Chondrocyte (in vitro differentiated cells): ENCODE measurements around the gene ZNF576. TPM values are rescaled to one million over a fixed set of nuclear protein-coding genes. Genes with fewer than 3 reads are reported as not detected.
A peak's percentile ranks its signal among the peaks of the same experiment; 100 is the strongest.
"Not testable (repeated sequence)": the region's sequence is repeated elsewhere in the genome, so short reads cannot be mapped to it uniquely, and the experiment has no call there.

Source experiments
- DNase-seq: peaks from one replicate; pipeline ENCODE4 v3.0.0; 2021; ENCODE audit warnings: mixed read lengths, low spot score
- H3K27ac Mint-ChIP-seq: one replicate; pipeline ENCODE4 v1.8.0; 2021; ENCODE audit warnings: mild to moderate bottlenecking, moderate library complexity, mixed read lengths; ENCODE audit not compliant: unreplicated experiment
- H3K27me3 Mint-ChIP-seq: 2 replicates; pipeline ENCODE4 v1.8.0; 2021; ENCODE audit warnings: low read depth, mixed read lengths
- H3K36me3 Mint-ChIP-seq: 2 replicates; pipeline ENCODE4 v1.8.0; 2021; ENCODE audit warnings: low read depth, mixed read lengths
- H3K4me1 Mint-ChIP-seq: 2 replicates; pipeline ENCODE4 v1.8.0; 2021; ENCODE audit warnings: low read depth, mild to moderate bottlenecking, mixed read lengths
- H3K4me3 Mint-ChIP-seq: one replicate; pipeline ENCODE4 v1.8.0; 2021; ENCODE audit warnings: mild to moderate bottlenecking, moderate library complexity, mixed read lengths; ENCODE audit not compliant: unreplicated experiment
- H3K9me3 Mint-ChIP-seq: 2 replicates; pipeline ENCODE4 v1.8.0; 2021; ENCODE audit warnings: low read depth, mixed read lengths
- CTCF ChIP-seq: fragments of 200-600 bp; sonication (generic); IDR thresholded peaks from 2 replicates; pipeline ENCODE4 v1.5.0; 2021; ENCODE audit warnings: antibody characterized with exemption, mild to moderate bottlenecking, moderate library complexity
- long read RNA-seq: library from polyadenylated mRNA; stranded (forward); transcript quantifications from one replicate; pipeline ENCODE4 v2.0.0, GENCODE V29; 2021
- total RNA-seq: library from RNA; stranded (reverse); gene quantifications from 3 replicates; pipeline ENCODE4 v1.2.1, GENCODE V29; 2021

Gene ZNF576
- total RNA-seq: 11.9 to 17.6 TPM (median 12.1 TPM) in 3 replicates
- long read RNA-seq, transcript ZNF576-201 (3 exons, 2,566 nt): major isoform, 10 of 22 reads
- long read RNA-seq, transcript ZNF576-205 (3 exons, 830 nt): minor isoform, 5 of 22 reads
- long read RNA-seq, partial matches to known transcripts: 1 of 22 reads
- long read RNA-seq, other reads (novel, unspliced or antisense): 0 of 22 reads

GRCh38 chr19:43595999-43596841 lies at the start of gene ZNF576, which contains the start of gene IRGQ:
Gene ZNF576 (plus strand): TSS chr19:43596595. CDS start chr19:43597109, 514 bp downstream.
Gene IRGQ (minus strand): TSS chr19:43596134. CDS start chr19:43595338, 796 bp downstream.
- peaks cover 14% of the 10 kb centered on the region for H3K36me3 Mint-ChIP-seq
- peak; percentile 99 for DNase-seq
- peaks cover 41% of the 10 kb centered on the region for H3K4me1 Mint-ChIP-seq
- no peak for TF ChIP-seq CTCF
- H3K27me3 Mint-ChIP-seq: no peaks in the 10 kb centered on the region
- H3K4me3 Mint-ChIP-seq: peak within 1 kb of the TSS; percentile 100
- peak within 1 kb of the TSS; percentile 100 for H3K27ac Mint-ChIP-seq
- H3K9me3 Mint-ChIP-seq: no peaks in the 10 kb centered on the region

GRCh38 chr19:43547926-43548325 lies 48.5 kb upstream of the ZNF576 start:
- peaks cover 29% of the 10 kb centered on the region for H3K36me3 Mint-ChIP-seq
- H3K27ac Mint-ChIP-seq, H3K27me3 Mint-ChIP-seq, H3K9me3 Mint-ChIP-seq, H3K4me1 Mint-ChIP-seq, H3K4me3 Mint-ChIP-seq: not testable (repeated sequence)
- peak; percentile 17 for DNase-seq

DNA sequence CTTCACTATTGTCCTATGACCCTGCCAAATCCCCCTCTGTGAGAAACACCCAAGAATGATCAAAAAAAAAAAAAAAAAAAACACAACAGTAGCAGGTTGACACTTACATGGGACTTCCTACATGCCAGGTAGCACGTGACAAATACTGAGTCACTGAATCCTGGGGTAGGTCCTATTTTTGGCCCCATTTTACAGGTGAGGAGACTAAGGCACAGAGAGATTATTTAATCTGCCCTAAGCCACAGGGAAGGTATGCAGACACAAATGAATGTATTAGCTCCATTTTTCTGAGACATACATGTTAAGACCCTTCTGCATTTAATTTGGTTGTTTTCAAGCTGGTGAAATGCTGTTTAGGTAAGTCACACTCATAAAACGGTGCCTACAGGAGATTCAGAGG lies 47.7 kb upstream of the ZNF576 start:
- no peaks in the 10 kb centered on the region for H3K27me3 Mint-ChIP-seq
- TF ChIP-seq CTCF: no peak

DNA sequence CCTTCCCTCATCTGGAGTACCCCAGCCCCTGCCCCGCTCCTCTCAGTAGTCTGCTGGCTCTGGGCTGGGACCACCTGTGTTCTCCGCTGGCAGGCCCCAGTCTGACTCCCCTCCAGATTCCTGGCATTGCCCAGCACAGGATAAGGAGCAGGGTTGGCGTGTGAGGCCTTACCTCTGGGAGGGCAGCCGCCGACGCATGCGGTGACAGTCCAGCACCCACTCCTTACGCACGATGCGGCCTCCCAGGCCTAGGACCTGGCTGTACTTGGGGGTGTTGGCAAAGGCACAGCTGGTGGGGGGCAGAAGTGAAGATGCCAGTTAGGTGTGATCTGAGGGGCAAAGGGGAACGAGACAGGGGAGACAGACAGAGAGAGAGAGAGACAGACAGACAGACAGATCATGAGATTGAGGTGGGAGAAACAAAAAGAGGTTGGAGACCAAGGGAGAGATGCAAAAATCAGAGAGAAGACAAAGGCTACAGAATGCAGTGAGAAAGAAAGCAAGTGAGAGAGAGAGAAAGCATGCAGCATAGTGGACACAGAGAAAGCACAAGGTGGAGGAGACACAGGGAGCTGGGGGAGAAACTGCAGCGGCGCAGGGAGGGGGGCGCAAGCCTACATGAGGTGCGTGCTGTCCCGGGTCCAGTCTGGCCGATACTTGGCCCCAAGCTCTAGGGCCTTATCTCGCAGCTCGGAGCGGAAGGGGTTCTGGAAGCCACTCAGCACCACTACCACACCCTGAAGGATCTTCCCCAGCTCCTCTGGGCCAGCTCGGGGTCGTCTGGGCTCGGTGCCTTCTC lies 44.8 kb upstream of the ZNF576 start:
- Mint-ChIP-seq H3K4me3 (no peak overlapping the region), H3K9me3 (no peaks in the 10 kb centered on the region), H3K27ac (no peak overlapping the region), H3K4me1 (no peaks in the 10 kb centered on the region), H3K27me3 (no peaks in the 10 kb centered on the region), H3K36me3 (peaks cover 20% of the 10 kb centered on the region)
- no peak for DNase-seq
- TF ChIP-seq CTCF: no peak

More for the DNA sequence above, 47.7 kb upstream of the ZNF576 start:
- H3K4me1 Mint-ChIP-seq: no peaks in the 10 kb centered on the region
- no peak overlapping the region for H3K4me3 Mint-ChIP-seq
- DNase-seq: no peak
- H3K27ac Mint-ChIP-seq: no peak overlapping the region
- peaks cover 22% of the 10 kb centered on the region for H3K36me3 Mint-ChIP-seq
- no peaks in the 10 kb centered on the region for H3K9me3 Mint-ChIP-seq

DNA sequence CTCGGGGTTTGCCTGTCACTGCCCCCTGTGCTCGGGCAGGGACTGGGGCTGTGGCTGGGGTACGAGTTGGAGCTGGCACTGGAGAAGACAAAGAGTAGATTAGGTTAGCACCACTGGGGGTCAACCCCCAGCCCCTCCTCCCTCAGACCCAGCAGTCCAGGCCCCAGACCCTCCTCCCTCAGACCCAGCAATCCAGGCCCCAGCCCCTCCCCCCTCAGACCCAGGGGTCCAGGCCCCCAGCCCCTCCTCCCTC lies 44.3 kb upstream of the ZNF576 start:
- no peak overlapping the region for H3K4me3 Mint-ChIP-seq
- H3K27me3 Mint-ChIP-seq: no peaks in the 10 kb centered on the region
- no peaks in the 10 kb centered on the region for H3K9me3 Mint-ChIP-seq
- DNase-seq: no peak
- TF ChIP-seq CTCF: no peak
- no peaks in the 10 kb centered on the region for H3K4me1 Mint-ChIP-seq
- peaks cover 20% of the 10 kb centered on the region for H3K36me3 Mint-ChIP-seq
- H3K27ac Mint-ChIP-seq: no peak overlapping the region
